Liver (tissue), 3 donors: ENCODE results near the gene ITGAE.

Experiments
- NR2F2 ChIP-seq: IDR thresholded peaks from 2 replicates; pipeline ENCODE4 v1.6.1; 2016; ENCODE audit warnings: antibody characterized with exemption
- TF ChIP-seq, protein P1 (sequence below): fragments of 150-350 bp; IDR thresholded peaks from 2 replicates; pipeline ENCODE4 v1.5.1; 2017; ENCODE audit warnings: improper control_type of control experiment, low read depth, low read length; ENCODE audit not compliant: missing input control
- TF ChIP-seq, protein P2 (sequence below): IDR thresholded peaks from 2 replicates; pipeline ENCODE4 v1.6.1; 2016; ENCODE audit warnings: antibody characterized with exemption
- donor health status: healthy.
- donor health status: healthy.

DNA sequence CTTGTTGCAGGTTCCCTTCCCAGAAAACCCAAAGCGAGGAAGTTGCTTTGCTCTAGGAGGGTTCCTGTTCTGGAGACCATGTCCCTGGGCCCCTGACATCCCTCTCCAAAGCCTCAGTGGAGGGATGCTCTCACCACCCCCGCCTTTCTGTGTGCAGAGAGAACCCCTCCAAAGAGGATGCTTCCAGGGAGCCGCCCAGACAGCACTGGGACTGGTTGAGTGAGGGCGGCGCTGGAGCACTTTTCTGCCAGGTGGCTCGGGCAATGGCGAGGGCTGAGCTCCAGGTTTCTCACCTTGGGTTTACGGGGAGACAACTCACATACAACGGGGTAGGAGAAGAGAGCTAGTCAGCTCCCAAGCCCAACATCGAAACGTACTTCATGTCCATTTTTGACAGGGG is 125.1 kb downstream of the ITGAE start:
- TF ChIP-seq NR2F2, result no peak
- TF ChIP-seq, protein P1, sequence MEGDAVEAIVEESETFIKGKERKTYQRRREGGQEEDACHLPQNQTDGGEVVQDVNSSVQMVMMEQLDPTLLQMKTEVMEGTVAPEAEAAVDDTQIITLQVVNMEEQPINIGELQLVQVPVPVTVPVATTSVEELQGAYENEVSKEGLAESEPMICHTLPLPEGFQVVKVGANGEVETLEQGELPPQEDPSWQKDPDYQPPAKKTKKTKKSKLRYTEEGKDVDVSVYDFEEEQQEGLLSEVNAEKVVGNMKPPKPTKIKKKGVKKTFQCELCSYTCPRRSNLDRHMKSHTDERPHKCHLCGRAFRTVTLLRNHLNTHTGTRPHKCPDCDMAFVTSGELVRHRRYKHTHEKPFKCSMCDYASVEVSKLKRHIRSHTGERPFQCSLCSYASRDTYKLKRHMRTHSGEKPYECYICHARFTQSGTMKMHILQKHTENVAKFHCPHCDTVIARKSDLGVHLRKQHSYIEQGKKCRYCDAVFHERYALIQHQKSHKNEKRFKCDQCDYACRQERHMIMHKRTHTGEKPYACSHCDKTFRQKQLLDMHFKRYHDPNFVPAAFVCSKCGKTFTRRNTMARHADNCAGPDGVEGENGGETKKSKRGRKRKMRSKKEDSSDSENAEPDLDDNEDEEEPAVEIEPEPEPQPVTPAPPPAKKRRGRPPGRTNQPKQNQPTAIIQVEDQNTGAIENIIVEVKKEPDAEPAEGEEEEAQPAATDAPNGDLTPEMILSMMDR, result no peak
- TF ChIP-seq, protein P2, sequence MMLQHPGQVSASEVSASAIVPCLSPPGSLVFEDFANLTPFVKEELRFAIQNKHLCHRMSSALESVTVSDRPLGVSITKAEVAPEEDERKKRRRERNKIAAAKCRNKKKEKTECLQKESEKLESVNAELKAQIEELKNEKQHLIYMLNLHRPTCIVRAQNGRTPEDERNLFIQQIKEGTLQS, result no peak
